BLaER1 (cell line): ENCODE results near the gene PHACTR3.

Source experiments
- H3K27ac ChIP-seq: shearing (Covaris generic); formaldehyde crosslinking; 2 replicates; pipeline ENCODE4 v1.8.1; 2022
- H3K27me3 ChIP-seq: shearing (Covaris generic); formaldehyde crosslinking; 2 replicates; pipeline ENCODE4 v1.8.1; 2022
- H3K36me3 ChIP-seq: shearing (Covaris generic); formaldehyde crosslinking; 2 replicates; pipeline ENCODE4 v1.8.1; 2022
- H3K4me1 ChIP-seq: shearing (Covaris generic); formaldehyde crosslinking; 2 replicates; pipeline ENCODE4 v1.8.1; 2022
- H3K4me2 ChIP-seq: shearing (Covaris generic); formaldehyde crosslinking; 2 replicates; pipeline ENCODE4 v1.8.1; 2022
- H3K4me3 ChIP-seq: shearing (Covaris generic); formaldehyde crosslinking; 2 replicates; pipeline ENCODE4 v1.8.1; 2022
- H3K9ac ChIP-seq: shearing (Covaris generic); formaldehyde crosslinking; 2 replicates; pipeline ENCODE4 v1.8.1; 2022
- H3K9me3 ChIP-seq: shearing (Covaris generic); formaldehyde crosslinking; 2 replicates; pipeline ENCODE4 v1.8.1; 2022
- H4K20me1 ChIP-seq: shearing (Covaris generic); formaldehyde crosslinking; 2 replicates; pipeline ENCODE4 v1.8.1; 2022
- Cebpa-rat ChIP-seq: shearing (Covaris generic); IDR thresholded peaks from 2 replicates; pipeline ENCODE4 v1.8.1; 2022

The PHACTR3 gene

DNA sequence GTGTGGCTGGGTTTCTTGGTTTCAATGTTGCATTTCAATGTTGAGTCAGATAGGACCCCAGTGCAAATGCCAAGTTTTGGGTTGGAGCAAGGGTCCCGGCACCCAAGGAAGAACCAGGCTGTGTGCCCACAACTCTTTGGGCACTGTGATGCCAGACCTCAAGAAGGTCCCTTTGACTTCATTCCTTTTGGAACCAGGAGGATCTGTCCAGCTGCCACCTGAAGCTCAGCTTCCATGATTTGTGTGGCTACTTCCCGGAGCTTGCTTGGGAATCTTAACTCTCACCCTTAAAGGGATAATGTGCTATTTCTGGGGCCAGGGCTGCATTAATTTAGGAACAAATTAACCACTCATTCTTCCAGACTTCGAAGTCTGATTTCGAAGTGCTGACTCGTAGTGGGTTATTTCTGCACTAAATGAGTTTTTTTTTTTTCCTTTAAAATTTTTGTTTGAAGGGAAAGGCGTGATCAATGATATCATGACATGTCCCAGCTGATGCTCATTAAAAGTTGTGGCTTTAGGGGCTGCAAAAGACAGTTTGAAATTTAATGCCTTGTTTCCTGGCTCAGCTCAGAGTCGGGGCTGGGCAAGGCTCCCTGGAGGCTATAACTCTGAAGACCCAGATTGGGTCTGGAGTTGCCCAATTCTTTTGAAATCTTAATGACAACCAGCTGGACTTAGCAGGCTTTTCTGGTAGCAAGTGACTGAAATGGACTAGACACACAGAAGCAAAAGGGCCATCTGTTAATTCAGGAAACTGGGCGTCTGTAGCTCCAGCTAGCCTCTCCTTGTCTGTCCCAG lies 24.0 kb upstream of the PHACTR3 start:
- H3K9ac ChIP-seq, result peak overlapping the region; percentile 96
- H3K36me3 ChIP-seq, result peaks cover 49% of the 10 kb centered on the region
- peak overlapping the region; percentile 99 for H3K4me2 ChIP-seq
- TF ChIP-seq Cebpa-rat, result peak; percentile 78
- no peaks in the 10 kb centered on the region for H3K27me3 ChIP-seq
- peaks cover 61% of the 10 kb centered on the region for H3K4me1 ChIP-seq
- peaks cover 6% of the 10 kb centered on the region; the same call in 1 of the 2 replicates for H4K20me1 ChIP-seq
- H3K9me3 ChIP-seq, result no peaks in the 10 kb centered on the region
- H3K27ac ChIP-seq, result peak overlapping the region; percentile 96
- peak overlapping the region; percentile 90 for H3K4me3 ChIP-seq

GRCh38 chr20:59580991-59581401 lies 23.3 kb upstream of the PHACTR3 start:
- Histone ChIP-seq H3K27me3 (no peaks in the 10 kb centered on the region), H3K4me3 (peak overlapping the region; percentile 90), H3K9ac (peak overlapping the region; percentile 96), H3K4me2 (peak overlapping the region; percentile 99), H4K20me1 (peaks cover 6% of the 10 kb centered on the region; the same call in 1 of the 2 replicates), H3K4me1 (peaks cover 61% of the 10 kb centered on the region), H3K27ac (peak overlapping the region; percentile 96), H3K36me3 (peaks cover 52% of the 10 kb centered on the region), H3K9me3 (no peaks in the 10 kb centered on the region)
- TF ChIP-seq Cebpa-rat, result peak; percentile 1; the same call in 1 of the 2 replicates

GRCh38 chr20:59581993-59582679 lies 22.2 kb upstream of the PHACTR3 start:
- no peaks in the 10 kb centered on the region for H3K9me3 ChIP-seq
- peaks cover 63% of the 10 kb centered on the region for H3K36me3 ChIP-seq
- H3K4me1 ChIP-seq, result peaks cover 62% of the 10 kb centered on the region
- no peak for TF ChIP-seq Cebpa-rat
- peaks cover 6% of the 10 kb centered on the region; the same call in 1 of the 2 replicates for H4K20me1 ChIP-seq
- peak overlapping the region; percentile 96 for H3K9ac ChIP-seq
- H3K27ac ChIP-seq, result peak overlapping the region; percentile 96
- peak overlapping the region; percentile 99 for H3K4me2 ChIP-seq
- H3K4me3 ChIP-seq, result peak overlapping the region; percentile 90
- no peaks in the 10 kb centered on the region for H3K27me3 ChIP-seq

- peak overlapping the region; percentile 96 for H3K27ac ChIP-seq
- peaks cover 78% of the 10 kb centered on the region for H3K4me1 ChIP-seq
- peak overlapping the region; percentile 96 for H3K9ac ChIP-seq
- H3K4me2 ChIP-seq, result peak overlapping the region; percentile 99
- H4K20me1 ChIP-seq, result peaks cover 6% of the 10 kb centered on the region; the same call in 1 of the 2 replicates
- H3K27me3 ChIP-seq, result no peaks in the 10 kb centered on the region
- H3K36me3 ChIP-seq, result peaks cover 68% of the 10 kb centered on the region
- no peaks in the 10 kb centered on the region for H3K9me3 ChIP-seq
- no peak for TF ChIP-seq Cebpa-rat
- H3K4me3 ChIP-seq, result peak overlapping the region; percentile 90
Observed at GRCh38 chr20:59583428-59584277, 20.7 kb upstream of the PHACTR3 start.

DNA sequence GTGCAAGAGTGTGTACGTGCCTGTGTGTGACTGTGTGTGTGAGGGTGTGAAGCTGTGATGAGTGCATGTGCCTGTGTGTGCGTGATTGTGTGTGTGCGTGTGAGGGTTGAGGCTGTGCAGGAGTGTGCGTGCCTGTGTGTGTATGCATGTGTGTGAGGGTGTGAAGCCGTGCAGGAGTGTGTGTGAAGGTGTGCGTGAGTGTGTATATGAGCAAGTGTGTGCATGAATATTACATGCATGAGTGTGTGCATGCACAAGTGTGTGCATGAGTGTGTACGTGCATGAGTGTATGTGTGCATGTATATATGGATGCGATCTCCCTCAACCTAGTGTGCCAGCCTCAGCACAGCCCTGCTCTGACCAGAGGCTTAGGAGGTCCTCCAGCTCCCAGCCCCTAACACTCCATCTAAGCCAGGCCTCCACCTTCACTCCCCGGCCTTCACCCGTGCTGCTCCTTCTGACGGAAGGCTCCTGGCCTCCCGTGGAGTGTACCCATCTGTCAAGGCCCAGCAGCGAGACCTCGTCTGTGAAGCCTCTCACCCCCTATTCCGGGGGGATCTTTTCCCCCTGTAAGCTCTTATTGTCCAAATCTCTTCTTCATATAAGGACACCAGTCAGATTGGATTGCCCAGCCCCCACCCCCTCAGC lies 19.9 kb upstream of the PHACTR3 start:
- Histone ChIP-seq H3K4me1 (peaks cover 85% of the 10 kb centered on the region), H3K36me3 (peaks cover 65% of the 10 kb centered on the region), H3K27me3 (no peaks in the 10 kb centered on the region), H4K20me1 (peaks cover 6% of the 10 kb centered on the region; the same call in 1 of the 2 replicates), H3K9me3 (no peaks in the 10 kb centered on the region), H3K27ac (peak overlapping the region; percentile 96), H3K9ac (peak overlapping the region; percentile 96), H3K4me2 (peak overlapping the region; percentile 99), H3K4me3 (peak overlapping the region; percentile 90)
- TF ChIP-seq Cebpa-rat, result no peak

- Histone ChIP-seq H4K20me1 (peaks cover 4% of the 10 kb centered on the region; the same call in 1 of the 2 replicates), H3K4me1 (peaks cover 96% of the 10 kb centered on the region), H3K9ac (peak overlapping the region; percentile 96), H3K27ac (peak overlapping the region; percentile 96), H3K9me3 (peaks cover 8% of the 10 kb centered on the region; the same call in 1 of the 2 replicates), H3K4me2 (peak overlapping the region; percentile 99), H3K27me3 (no peaks in the 10 kb centered on the region), H3K4me3 (peak overlapping the region; percentile 90), H3K36me3 (peaks cover 66% of the 10 kb centered on the region)
- no peak for TF ChIP-seq Cebpa-rat
Observed at GRCh38 chr20:59585714-59586409, 18.5 kb upstream of the PHACTR3 start.

DNA sequence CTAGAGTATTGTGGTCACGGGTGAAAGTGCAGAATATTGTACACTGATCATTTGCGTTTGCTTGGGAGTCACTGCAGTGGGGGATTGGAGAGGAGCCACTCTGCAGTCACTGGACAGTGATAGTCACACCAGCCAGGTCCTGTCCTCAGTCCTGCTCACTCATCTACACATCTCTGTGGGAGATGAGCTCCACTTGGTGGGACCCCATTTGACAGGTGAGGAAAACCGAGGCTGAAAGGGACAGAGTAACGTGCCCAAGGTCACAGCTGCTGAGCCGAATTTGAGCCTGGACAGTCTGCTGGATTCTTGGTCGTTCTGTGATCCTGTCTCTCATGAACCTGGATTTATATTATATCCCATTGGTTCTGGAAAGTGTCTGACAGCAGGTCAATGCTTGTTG lies 17.7 kb upstream of the PHACTR3 start:
- peak overlapping the region; percentile 96 for H3K9ac ChIP-seq
- peak overlapping the region; percentile 99 for H3K4me2 ChIP-seq
- H3K36me3 ChIP-seq, result peaks cover 68% of the 10 kb centered on the region
- H3K4me1 ChIP-seq, result peaks cover 96% of the 10 kb centered on the region
- peaks cover 16% of the 10 kb centered on the region; the same call in 1 of the 2 replicates for H3K9me3 ChIP-seq
- no peak for TF ChIP-seq Cebpa-rat
- H4K20me1 ChIP-seq, result no peaks in the 10 kb centered on the region
- peak overlapping the region; percentile 96 for H3K27ac ChIP-seq
- H3K27me3 ChIP-seq, result no peaks in the 10 kb centered on the region
- H3K4me3 ChIP-seq, result peak overlapping the region; percentile 90

- peak overlapping the region; percentile 90 for H3K4me3 ChIP-seq
- H3K9ac ChIP-seq, result peak overlapping the region; percentile 96
- peaks cover 25% of the 10 kb centered on the region; the same call in 1 of the 2 replicates for H3K9me3 ChIP-seq
- peak overlapping the region; percentile 99 for H3K4me2 ChIP-seq
- TF ChIP-seq Cebpa-rat, result no peak
- H3K27me3 ChIP-seq, result no peaks in the 10 kb centered on the region
- H3K27ac ChIP-seq, result peak overlapping the region; percentile 96
- peaks cover 77% of the 10 kb centered on the region for H3K36me3 ChIP-seq
- peaks cover 98% of the 10 kb centered on the region for H3K4me1 ChIP-seq
- no peaks in the 10 kb centered on the region for H4K20me1 ChIP-seq
Observed at GRCh38 chr20:59587570-59587969, 16.8 kb upstream of the PHACTR3 start.
